HG02970 (cell line): ENCODE data around the gene UBR2.
"Not testable (repeated sequence)": the region's sequence is repeated elsewhere in the genome, so short reads cannot be mapped to it uniquely, and the experiment has no call there.

Source experiments
- ATAC-seq: cut with Tn5 transposase; IDR thresholded peaks from one replicate; pipeline ENCODE4 v1.9.1; 2021; ENCODE audit warnings: mild to moderate bottlenecking, moderate library complexity, moderate number of reproducible peaks; ENCODE audit not compliant: unreplicated experiment, low FRiP score

Gene UBR2

DNA sequence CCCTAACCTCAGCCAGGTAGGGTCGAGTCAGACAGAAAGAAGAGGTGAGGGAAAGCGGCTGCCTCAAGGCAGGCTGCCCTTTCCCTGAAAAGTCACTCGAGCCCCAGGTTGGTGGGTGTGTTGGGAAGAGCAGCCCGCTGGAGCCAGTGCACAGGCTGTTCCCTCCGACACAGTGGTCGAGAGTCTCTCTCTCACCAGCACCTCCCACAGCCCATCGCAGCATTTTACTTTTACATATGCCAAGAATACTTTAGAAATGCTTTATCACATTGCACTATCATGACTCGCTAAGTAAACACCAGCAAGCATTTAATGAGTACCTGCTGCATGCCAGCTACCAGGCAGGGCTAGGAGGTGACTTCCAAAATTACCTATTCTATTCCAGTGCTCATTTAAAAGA, 156.9 kb downstream of the UBR2 start:
- ATAC-seq: no peak

GRCh38 chr6:42722497-42722896, 158.7 kb downstream of the UBR2 start, which contains the start of gene PRPH2:
Gene PRPH2, minus strand, starts transcription at chr6:42722597. Its CDS starts 263 bp downstream, at chr6:42722334.
- no peak for ATAC-seq

DNA sequence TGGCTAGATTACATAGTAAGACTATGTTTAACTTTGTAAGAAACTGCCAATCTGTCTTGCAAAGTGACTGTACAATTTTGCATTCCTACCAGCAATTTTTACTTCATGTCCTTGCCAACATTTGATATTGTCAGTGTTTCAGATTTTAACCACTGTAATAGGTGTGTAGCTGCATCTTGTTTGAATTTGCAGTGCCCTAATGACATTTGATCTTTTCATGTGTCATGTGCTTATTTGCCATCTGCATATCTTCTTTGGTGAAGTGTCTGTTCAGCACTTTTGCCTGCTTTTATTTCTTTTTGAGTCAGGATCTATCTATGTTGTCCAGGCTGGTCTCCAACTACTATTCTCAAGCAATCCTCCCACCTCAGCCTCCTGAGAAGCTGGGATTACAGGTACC, 161.0 kb downstream of the UBR2 start:
- no peak for ATAC-seq

GRCh38 chr6:42726026-42726425, 162.2 kb downstream of the UBR2 start:
- no peak for ATAC-seq

DNA sequence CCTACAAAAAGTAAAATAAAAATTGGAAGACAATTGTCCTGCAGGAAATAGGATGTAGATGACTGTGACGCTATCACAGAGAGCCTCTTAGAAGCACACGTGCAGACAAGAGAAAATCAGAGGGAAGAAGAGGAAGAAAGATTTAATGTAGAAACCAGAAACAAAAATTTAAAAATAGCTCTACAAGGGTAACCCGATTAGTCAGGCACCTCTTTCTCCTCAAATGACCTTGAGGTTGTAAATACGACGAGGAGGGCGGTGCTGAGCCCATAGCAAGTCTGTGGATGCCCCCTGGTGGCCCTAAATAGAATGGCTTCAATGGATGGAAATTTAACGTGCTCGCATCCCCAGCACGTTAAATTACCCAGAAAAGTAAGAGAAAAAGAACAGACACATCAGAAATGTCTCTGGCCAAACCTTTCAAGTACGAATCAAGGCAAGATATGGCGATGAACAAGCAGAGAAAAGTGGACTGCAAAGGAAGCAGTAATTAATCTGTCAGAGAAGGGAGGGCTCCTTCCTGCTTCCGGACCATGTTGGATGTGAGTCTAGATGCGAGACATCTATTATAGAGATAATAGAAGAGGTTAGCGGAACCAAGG, 162.8 kb downstream of the UBR2 start:
- ATAC-seq: no peak

GRCh38 chr6:42727087-42727611, 163.3 kb downstream of the UBR2 start:
- no peak for ATAC-seq

DNA sequence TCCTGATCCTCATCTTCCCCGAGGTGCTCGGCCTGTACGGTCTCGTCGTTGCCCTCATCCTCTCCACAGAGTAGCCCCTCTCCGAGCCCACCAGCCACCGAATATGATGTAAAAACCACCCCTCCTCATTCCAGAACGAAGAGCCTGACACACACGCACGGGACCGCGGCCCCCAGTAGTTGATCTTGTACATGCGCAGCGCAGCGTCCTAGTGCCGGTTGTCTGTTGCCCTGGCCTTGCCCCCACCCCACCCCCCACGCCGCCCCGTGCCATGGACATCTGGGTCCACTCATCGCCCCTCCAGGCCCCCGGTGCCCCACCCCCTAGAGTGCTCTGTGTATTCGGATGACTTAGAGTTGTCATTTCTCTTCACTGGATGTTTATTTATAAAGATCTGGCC, 163.8 kb downstream of the UBR2 start:
- no peak for ATAC-seq

GRCh38 chr6:42729731-42730130, 165.9 kb downstream of the UBR2 start:
- ATAC-seq: no peak

- not testable (repeated sequence) for ATAC-seq
Measured at GRCh38 chr6:42733867-42734481, 170.1 kb downstream of the UBR2 start.

DNA sequence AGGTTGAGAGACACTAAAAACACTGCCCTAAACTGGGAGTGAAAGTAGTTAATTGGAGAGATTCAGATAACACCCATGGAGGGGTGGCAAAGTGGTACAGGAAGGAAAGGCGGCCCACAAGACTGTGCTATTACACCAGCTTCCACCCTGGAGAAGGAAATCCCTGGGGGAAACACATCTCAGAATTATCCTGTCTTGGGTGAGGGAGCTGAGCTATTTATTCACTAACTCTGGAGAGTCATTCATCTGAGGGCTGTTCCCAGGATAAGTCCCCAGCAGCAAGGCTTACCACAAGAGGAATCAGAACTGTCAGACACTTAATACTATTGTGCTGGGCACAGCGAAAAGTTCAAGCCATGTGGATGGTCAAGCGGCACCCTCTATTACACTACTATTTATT, 172.1 kb downstream of the UBR2 start:
- no peak for ATAC-seq

DNA sequence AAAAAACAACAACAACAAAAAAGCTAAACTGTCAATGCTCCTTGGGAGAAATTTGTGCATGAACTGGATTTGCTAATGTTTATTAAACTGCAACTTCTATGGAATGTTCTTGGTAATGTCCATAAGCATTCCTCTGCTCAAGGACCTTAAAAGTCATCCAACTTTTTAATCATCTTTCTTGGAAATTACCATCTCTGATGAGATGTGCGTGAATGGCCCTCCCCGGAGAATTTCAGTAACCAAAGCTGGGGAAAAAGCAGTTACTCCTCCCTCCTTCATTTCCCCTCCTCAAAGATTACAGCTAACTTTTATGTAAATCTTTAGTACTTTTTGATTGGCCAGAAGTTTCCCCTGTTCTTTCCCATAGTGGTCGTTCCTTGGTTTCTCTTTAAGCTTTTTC, 176.9 kb downstream of the UBR2 start:
- no peak for ATAC-seq

DNA sequence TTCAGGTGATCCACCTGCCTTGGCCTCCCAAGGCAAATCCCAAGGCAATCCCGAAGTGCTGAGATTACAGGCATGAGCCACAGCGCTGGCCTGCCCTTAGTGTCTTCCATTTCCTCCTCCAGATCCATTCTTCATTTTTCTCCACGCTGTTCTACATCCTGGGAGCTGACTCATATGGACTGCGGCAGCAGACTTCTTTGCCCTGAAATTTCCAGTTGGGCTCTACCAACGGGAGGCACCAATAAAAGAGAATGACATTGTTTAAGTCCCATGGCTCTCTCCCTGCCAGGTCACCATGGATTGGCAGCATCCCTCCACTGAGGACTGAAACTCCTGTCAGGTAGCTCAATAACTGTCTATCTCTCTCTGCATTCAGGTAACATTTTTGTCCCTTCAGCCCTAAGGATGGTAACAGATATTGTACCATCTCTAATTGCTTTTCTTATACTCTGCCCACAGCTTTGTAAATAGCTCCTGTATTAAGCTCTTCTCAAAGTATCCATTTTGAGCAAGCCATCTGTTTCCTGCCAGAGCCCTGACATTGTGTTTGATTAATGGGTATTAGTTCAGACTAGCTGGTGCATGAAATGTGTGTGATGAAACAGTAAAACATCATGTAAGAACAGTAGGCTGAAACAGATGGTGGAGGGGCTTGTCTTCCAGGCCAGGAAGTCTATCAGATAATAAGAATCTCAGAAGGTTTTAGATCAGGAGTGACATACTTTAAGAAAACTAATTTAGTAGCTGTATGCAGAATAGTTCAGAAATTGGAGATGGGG, 178.5 kb downstream of the UBR2 start:
- no peak for ATAC-seq
